ENCODE data around the gene KCTD20. TPM values are rescaled to one million over a fixed set of nuclear protein-coding genes. Genes with fewer than 3 reads are reported as not detected.

KCTD20 gene
- total and polyA plus RNA-seq, 4 donors: 9.5 to 48.5 (median 32.2) TPM

DNA sequence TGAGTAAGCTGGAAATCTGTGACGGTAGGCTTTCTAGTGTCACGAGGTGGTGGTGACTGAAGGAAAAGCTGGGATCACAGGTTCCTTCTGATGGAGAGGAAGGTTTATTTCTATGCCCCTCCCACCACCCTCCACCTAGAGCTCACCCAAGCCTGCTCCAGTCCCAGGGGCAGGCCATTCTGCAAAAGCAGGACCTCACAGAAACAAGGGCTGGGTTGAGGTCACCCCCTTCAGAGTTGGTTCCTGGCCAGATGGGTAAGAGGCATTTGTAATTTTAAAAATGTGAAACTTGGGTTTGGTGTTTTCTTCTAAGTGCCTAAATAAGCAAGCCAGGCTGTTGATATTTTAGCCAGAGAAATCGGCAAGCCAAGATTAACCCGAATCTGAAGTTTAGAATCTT, 46.6 kb downstream of the KCTD20 start:
- H3K27me3 ChIP-seq (ENCODE audit: control insufficient read depth in 4 of 4, insufficient read depth in 4 of 4, low read length in 3 of 4): no peaks in the 10 kb centered on the region

DNA sequence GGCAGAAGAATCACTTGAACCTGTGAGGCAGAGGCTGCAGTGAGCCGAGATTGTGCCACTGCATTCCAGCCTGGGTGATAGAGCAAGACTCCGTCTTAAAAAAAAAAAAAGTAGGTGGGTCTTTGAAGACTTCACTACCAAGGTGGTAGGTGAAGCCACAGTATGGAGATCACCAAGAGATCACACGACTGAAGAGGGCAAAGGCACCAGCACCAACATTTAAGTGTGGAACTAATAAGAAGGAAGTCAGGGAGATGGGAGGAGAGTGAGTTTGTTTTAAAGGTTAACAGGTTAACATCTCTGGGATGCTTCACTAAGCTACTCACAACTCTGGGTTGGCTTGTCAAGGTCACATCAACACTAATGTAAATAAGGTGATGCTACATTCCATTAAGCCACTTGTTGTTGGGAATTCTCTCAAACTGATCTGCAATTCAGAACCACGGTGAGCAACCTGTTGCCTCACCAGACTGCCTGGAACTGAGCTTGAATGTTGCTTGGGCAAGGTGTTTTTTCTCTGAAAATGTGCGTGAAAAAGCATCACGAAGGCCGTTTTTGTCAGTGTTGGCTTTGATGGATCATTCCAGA, 48.7 kb downstream of the KCTD20 start:
- DNase-seq (ENCODE audit: low spot score): no peak
- H3K27ac ChIP-seq (ENCODE audit: low read depth in 1 of 2, low read length in 2 of 2): no peak overlapping the region
- WGBS: 88% methylated on average over 7 of the region's 7 CpGs
- no peaks in the 10 kb centered on the region for H3K27me3 ChIP-seq (ENCODE audit: control insufficient read depth in 4 of 4, insufficient read depth in 4 of 4, low read length in 3 of 4)
- TF ChIP-seq TAF1 (conservative IDR thresholded peaks at IDR 0.05) (no peak), FOXA2 (IDR thresholded peaks at IDR 0.05) (no peak)
- TF ChIP-seq, protein P1, sequence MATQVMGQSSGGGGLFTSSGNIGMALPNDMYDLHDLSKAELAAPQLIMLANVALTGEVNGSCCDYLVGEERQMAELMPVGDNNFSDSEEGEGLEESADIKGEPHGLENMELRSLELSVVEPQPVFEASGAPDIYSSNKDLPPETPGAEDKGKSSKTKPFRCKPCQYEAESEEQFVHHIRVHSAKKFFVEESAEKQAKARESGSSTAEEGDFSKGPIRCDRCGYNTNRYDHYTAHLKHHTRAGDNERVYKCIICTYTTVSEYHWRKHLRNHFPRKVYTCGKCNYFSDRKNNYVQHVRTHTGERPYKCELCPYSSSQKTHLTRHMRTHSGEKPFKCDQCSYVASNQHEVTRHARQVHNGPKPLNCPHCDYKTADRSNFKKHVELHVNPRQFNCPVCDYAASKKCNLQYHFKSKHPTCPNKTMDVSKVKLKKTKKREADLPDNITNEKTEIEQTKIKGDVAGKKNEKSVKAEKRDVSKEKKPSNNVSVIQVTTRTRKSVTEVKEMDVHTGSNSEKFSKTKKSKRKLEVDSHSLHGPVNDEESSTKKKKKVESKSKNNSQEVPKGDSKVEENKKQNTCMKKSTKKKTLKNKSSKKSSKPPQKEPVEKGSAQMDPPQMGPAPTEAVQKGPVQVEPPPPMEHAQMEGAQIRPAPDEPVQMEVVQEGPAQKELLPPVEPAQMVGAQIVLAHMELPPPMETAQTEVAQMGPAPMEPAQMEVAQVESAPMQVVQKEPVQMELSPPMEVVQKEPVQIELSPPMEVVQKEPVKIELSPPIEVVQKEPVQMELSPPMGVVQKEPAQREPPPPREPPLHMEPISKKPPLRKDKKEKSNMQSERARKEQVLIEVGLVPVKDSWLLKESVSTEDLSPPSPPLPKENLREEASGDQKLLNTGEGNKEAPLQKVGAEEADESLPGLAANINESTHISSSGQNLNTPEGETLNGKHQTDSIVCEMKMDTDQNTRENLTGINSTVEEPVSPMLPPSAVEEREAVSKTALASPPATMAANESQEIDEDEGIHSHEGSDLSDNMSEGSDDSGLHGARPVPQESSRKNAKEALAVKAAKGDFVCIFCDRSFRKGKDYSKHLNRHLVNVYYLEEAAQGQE (IDR thresholded peaks at IDR 0.05): peak; percentile 33
- peaks cover 9 to 23% (median 17%) of the 10 kb centered on the region in 4 donors for H3K36me3 ChIP-seq (ENCODE audit: control insufficient read depth in 4 of 4, insufficient read depth in 3 of 4, low read depth in 1 of 4, low read length in 3 of 4)
- no peaks in the 10 kb centered on the region for H3K9me3 ChIP-seq (ENCODE audit: control insufficient read depth in 4 of 4, low read length in 3 of 4)
- H3K9ac ChIP-seq (ENCODE audit: low read depth in 1 of 2, low read length in 2 of 2): no peak overlapping the region
- H3K4me3 ChIP-seq (ENCODE audit: low read depth in 1 of 3, low read length in 3 of 3): no peak overlapping the region
- no peaks in the 10 kb centered on the region for H3K4me1 ChIP-seq (ENCODE audit: control insufficient read depth in 4 of 4, insufficient read depth in 4 of 4, low read length in 3 of 4)

More for the DNA sequence above, 46.6 kb downstream of the KCTD20 start:
- no peak overlapping the region for H3K4me3 ChIP-seq (ENCODE audit: low read depth in 1 of 3, low read length in 3 of 3)
- H3K9me3 ChIP-seq (ENCODE audit: control insufficient read depth in 4 of 4, low read length in 3 of 4): no peaks in the 10 kb centered on the region
- no peaks in the 10 kb centered on the region for H3K4me1 ChIP-seq (ENCODE audit: control insufficient read depth in 4 of 4, insufficient read depth in 4 of 4, low read length in 3 of 4)
- WGBS: 92% methylated on average over 4 of the region's 4 CpGs
- H3K27ac ChIP-seq (ENCODE audit: low read depth in 1 of 2, low read length in 2 of 2): no peak overlapping the region
- DNase-seq (ENCODE audit: low spot score): no peak
- no peak for TF ChIP-seq TAF1 (conservative IDR thresholded peaks at IDR 0.05)
- TF ChIP-seq JUND (IDR thresholded peaks at IDR 0.05): no peak
- TF ChIP-seq EGR1 (IDR thresholded peaks at IDR 0.05; ENCODE audit: low read depth in 2 of 2): no peak
- peaks cover 10 to 32% (median 19%) of the 10 kb centered on the region in 4 donors for H3K36me3 ChIP-seq (ENCODE audit: control insufficient read depth in 4 of 4, insufficient read depth in 3 of 4, low read depth in 1 of 4, low read length in 3 of 4)
- H3K9ac ChIP-seq (ENCODE audit: low read depth in 1 of 2, low read length in 2 of 2): no peak overlapping the region

DNA sequence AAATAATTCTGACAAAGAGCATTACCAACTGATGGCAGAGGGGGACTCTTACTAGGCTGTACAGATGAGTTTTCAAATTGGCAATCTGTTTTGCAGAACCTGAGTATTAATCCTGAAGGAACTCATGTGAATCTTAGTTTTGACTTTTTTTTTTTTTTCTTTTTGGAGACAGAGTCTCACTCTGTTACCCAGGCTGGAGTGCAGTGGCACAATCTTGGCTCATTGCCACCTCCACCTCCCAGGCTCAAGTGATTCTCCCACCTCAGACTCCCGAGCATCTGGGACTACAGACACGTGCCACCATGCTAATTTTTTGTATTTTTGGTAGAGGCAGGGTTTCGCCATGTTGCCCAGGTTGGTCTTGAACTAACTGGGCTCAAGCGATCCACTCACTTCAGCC, 49.3 kb downstream of the KCTD20 start:
- Histone ChIP-seq H3K27me3 (ENCODE audit: control insufficient read depth in 4 of 4, insufficient read depth in 4 of 4, low read length in 3 of 4) (no peaks in the 10 kb centered on the region), H3K4me1 (ENCODE audit: control insufficient read depth in 4 of 4, insufficient read depth in 4 of 4, low read length in 3 of 4) (no peaks in the 10 kb centered on the region), H3K27ac (ENCODE audit: low read depth in 1 of 2, low read length in 2 of 2) (no peak overlapping the region), H3K36me3 (ENCODE audit: control insufficient read depth in 4 of 4, insufficient read depth in 3 of 4, low read depth in 1 of 4, low read length in 3 of 4) (peaks cover 3 to 22% (median 18%) of the 10 kb centered on the region in 4 donors), H3K9ac (ENCODE audit: low read depth in 1 of 2, low read length in 2 of 2) (no peak overlapping the region), H3K4me3 (ENCODE audit: low read depth in 1 of 3, low read length in 3 of 3) (no peak overlapping the region), H3K9me3 (ENCODE audit: control insufficient read depth in 4 of 4, low read length in 3 of 4) (no peaks in the 10 kb centered on the region)
- WGBS: 93% methylated on average over 4 of the region's 4 CpGs
- DNase-seq (ENCODE audit: low spot score): no peak
- TF ChIP-seq YY1 (IDR thresholded peaks at IDR 0.05): no peak
- TF ChIP-seq, protein P1 (IDR thresholded peaks at IDR 0.05): no peak
- no peak for TF ChIP-seq RXRA (IDR thresholded peaks at IDR 0.05)
- TF ChIP-seq SP1 (IDR thresholded peaks at IDR 0.05): no peak
- no peak for TF ChIP-seq NR2F2 (IDR thresholded peaks at IDR 0.05)
- no peak for TF ChIP-seq HNF4G (IDR thresholded peaks at IDR 0.05)
- TF ChIP-seq, protein P2, sequence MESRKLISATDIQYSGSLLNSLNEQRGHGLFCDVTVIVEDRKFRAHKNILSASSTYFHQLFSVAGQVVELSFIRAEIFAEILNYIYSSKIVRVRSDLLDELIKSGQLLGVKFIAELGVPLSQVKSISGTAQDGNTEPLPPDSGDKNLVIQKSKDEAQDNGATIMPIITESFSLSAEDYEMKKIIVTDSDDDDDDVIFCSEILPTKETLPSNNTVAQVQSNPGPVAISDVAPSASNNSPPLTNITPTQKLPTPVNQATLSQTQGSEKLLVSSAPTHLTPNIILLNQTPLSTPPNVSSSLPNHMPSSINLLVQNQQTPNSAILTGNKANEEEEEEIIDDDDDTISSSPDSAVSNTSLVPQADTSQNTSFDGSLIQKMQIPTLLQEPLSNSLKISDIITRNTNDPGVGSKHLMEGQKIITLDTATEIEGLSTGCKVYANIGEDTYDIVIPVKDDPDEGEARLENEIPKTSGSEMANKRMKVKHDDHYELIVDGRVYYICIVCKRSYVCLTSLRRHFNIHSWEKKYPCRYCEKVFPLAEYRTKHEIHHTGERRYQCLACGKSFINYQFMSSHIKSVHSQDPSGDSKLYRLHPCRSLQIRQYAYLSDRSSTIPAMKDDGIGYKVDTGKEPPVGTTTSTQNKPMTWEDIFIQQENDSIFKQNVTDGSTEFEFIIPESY (IDR thresholded peaks at IDR 0.05): no peak
- no peak for TF ChIP-seq TAF1 (conservative IDR thresholded peaks at IDR 0.05)
- TF ChIP-seq GABPA (IDR thresholded peaks at IDR 0.05 in 1 of 2, conservative IDR thresholded peaks at IDR 0.05 in 1 of 2): no peak
- TF ChIP-seq JUND (IDR thresholded peaks at IDR 0.05): no peak
- no peak for TF ChIP-seq HNF4A (conservative IDR thresholded peaks at IDR 0.05)
- TF ChIP-seq FOXA2 (IDR thresholded peaks at IDR 0.05): no peak
- TF ChIP-seq, protein P3, sequence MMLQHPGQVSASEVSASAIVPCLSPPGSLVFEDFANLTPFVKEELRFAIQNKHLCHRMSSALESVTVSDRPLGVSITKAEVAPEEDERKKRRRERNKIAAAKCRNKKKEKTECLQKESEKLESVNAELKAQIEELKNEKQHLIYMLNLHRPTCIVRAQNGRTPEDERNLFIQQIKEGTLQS (IDR thresholded peaks at IDR 0.05): no peak
- TF ChIP-seq, protein P4, sequence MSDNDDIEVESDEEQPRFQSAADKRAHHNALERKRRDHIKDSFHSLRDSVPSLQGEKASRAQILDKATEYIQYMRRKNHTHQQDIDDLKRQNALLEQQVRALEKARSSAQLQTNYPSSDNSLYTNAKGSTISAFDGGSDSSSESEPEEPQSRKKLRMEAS (IDR thresholded peaks at IDR 0.05): no peak
- no peak for TF ChIP-seq FOXA1 (IDR thresholded peaks at IDR 0.05)
- TF ChIP-seq EGR1 (IDR thresholded peaks at IDR 0.05; ENCODE audit: low read depth in 2 of 2): no peak

All from liver (tissue), 9 donors.